T follicular helper cell (primary cell): ENCODE data around the gene TIGD1.
"Not testable (repeated sequence)": the region's sequence is repeated elsewhere in the genome, so short reads cannot be mapped to it uniquely, and the experiment has no call there.

Source experiments
- DNase-seq: peaks from one replicate; pipeline ENCODE4 v3.0.0-alpha.2; 2020; ENCODE audit warnings: low read depth

The TIGD1 gene

GRCh38 chr2:232539298-232540231 lies 10.8 kb downstream of the TIGD1 start, which contains the start of gene CHRNG:
Gene CHRNG, plus strand, starts transcription at chr2:232539692. Its CDS starts 56 bp downstream, at chr2:232539748.
- DNase-seq = no peak

GRCh38 chr2:232538671-232539070 lies 11.7 kb downstream of the TIGD1 start:
- no peak for DNase-seq

- DNase-seq = no peak
Observed at GRCh38 chr2:232537499-232537898, 12.9 kb downstream of the TIGD1 start.

GRCh38 chr2:232537079-232537478 lies 13.3 kb downstream of the TIGD1 start:
- no peak for DNase-seq

GRCh38 chr2:232535761-232536530 lies 14.4 kb downstream of the TIGD1 start:
- DNase-seq = no peak

- DNase-seq = no peak
Observed at GRCh38 chr2:232534940-232535651, 15.3 kb downstream of the TIGD1 start.

GRCh38 chr2:232533944-232534710 lies 16.2 kb downstream of the TIGD1 start:
- DNase-seq = no peak

GRCh38 chr2:232532821-232533220 lies 17.5 kb downstream of the TIGD1 start:
- DNase-seq = not testable (repeated sequence)

- no peak for DNase-seq
Observed at GRCh38 chr2:232532419-232532818, 17.9 kb downstream of the TIGD1 start.

- DNase-seq = no peak
Observed at GRCh38 chr2:232530626-232531260, 19.6 kb downstream of the TIGD1 start.

- DNase-seq = no peak
Observed at GRCh38 chr2:232529806-232530547, 20.4 kb downstream of the TIGD1 start.

- no peak for DNase-seq
Observed at GRCh38 chr2:232528746-232529460, 21.5 kb downstream of the TIGD1 start.

GRCh38 chr2:232527905-232528470 lies 22.4 kb downstream of the TIGD1 start:
- no peak for DNase-seq

- no peak for DNase-seq
Observed at GRCh38 chr2:232526372-232526941, 23.9 kb downstream of the TIGD1 start.

- no peak for DNase-seq
Observed at GRCh38 chr2:232525791-232526371, 24.5 kb downstream of the TIGD1 start, which contains the start of gene CHRND. Gene CHRND, plus strand, starts transcription at chr2:232526160. Its CDS starts 56 bp downstream, at chr2:232526216.

- DNase-seq = no peak
Observed at GRCh38 chr2:232525199-232525598, 25.2 kb downstream of the TIGD1 start.

GRCh38 chr2:232524771-232525170 lies 25.6 kb downstream of the TIGD1 start:
- no peak for DNase-seq
